ENCODE measurements around the gene ZC3H12C.

ZC3H12C gene

GRCh38 chr11:110217223-110217877 is 124.2 kb downstream of the ZC3H12C start:
- DNase-seq: no peak
- in situ Hi-C loops (cut with HindIII; ENCODE audit: low pct_ligation_motif_present, low sequenced_read_pairs): no loop called here
- TF ChIP-seq CTCF (IDR thresholded peaks at IDR 0.05; ENCODE audit: low read depth, low read length, missing control alignments): no peak
- H3K36me3 ChIP-seq (replicated peaks): no peaks in the 10 kb centered on the region
- H3K4me3 ChIP-seq (ENCODE audit: low read depth, low read length): no peak overlapping the region
- H3K27me3 ChIP-seq (replicated peaks): no peaks in the 10 kb centered on the region
- H3K27ac ChIP-seq: no peak overlapping the region

DNA sequence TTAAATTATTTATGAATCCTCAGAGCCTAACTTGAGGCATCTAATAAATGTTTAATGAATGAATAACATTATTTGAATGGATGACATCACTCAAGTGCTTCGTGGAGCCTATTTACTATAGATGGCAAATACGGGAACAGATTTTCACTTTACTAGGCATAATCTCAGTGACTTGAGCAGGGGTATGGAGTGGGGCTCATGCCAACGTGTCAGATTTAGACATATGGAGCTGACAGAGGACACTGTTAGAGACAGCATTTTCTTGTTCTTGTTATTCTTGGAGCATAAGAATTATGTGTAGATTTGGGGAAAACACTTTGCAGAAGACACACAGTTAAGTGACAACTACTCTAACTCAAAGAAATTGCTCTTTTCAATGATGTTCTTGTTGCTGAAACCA is 124.7 kb downstream of the ZC3H12C start:
- H3K36me3 ChIP-seq (replicated peaks): no peaks in the 10 kb centered on the region
- H3K27me3 ChIP-seq (replicated peaks): no peaks in the 10 kb centered on the region
- H3K4me3 ChIP-seq (ENCODE audit: low read depth, low read length): no peak overlapping the region
- in situ Hi-C loops (cut with HindIII; ENCODE audit: low pct_ligation_motif_present, low sequenced_read_pairs): no loop called here
- no peak overlapping the region for H3K27ac ChIP-seq
- no peak for DNase-seq
- TF ChIP-seq CTCF (IDR thresholded peaks at IDR 0.05; ENCODE audit: low read depth, low read length, missing control alignments): no peak

- Histone ChIP-seq H3K36me3 (replicated peaks) (no peaks in the 10 kb centered on the region), H3K27me3 (replicated peaks) (no peaks in the 10 kb centered on the region), H3K27ac (no peak overlapping the region), H3K4me3 (ENCODE audit: low read depth, low read length) (no peak overlapping the region)
- DNase-seq: no peak
- no peak for TF ChIP-seq CTCF (IDR thresholded peaks at IDR 0.05; ENCODE audit: low read depth, low read length, missing control alignments)
- in situ Hi-C loops (cut with HindIII; ENCODE audit: low pct_ligation_motif_present, low sequenced_read_pairs): no loop called here
These were observed 126.0 kb downstream of the ZC3H12C start for GRCh38 chr11:110219006-110219785.

Measured in brain microvascular endothelial cell (primary cell).